ENCODE measurements around the gene SLC12A7. TPM values are rescaled to one million over a fixed set of nuclear protein-coding genes. Genes with fewer than 3 reads are reported as not detected.

Gene SLC12A7
- total RNA-seq, 1 donor, result 3.4 TPM

DNA sequence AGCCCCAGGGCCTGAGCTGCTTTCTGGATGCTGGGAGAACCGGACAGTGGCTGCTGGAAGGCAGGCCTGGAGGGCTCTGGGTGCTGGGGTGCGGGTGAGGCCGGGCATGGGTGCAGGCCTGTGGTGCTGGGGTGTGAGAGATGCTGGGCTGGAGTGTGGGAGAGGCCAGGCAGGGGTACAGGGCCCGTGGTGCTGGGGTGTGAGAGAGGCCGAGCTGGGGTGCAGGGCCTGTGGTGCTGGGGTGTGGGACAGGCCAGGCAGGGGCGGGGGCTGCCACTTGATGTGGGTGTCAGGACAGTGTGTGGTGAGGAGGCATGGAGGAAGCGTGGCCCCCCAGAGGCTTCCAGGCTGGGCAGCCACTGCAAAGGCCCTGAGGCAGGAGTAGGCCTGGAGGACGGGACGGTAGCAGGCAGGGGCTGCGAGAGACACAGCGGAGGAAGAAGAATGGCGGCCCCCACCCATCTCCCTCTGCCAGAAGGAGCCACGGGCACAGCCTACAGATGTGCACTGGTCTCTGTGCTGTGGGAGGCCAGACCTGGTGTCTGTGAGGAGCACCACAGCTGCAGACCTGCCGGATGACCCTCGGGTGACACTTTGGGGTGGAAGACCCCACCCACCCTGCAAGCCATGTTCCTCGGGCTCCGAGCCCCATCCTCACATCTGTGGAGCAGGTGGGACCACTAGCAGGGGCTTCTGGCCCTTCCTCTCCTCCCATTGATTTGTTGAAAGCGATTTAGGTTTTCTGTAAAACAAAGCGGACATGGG, 94.0 kb downstream of the SLC12A7 start:
- TF ChIP-seq, protein P1, sequence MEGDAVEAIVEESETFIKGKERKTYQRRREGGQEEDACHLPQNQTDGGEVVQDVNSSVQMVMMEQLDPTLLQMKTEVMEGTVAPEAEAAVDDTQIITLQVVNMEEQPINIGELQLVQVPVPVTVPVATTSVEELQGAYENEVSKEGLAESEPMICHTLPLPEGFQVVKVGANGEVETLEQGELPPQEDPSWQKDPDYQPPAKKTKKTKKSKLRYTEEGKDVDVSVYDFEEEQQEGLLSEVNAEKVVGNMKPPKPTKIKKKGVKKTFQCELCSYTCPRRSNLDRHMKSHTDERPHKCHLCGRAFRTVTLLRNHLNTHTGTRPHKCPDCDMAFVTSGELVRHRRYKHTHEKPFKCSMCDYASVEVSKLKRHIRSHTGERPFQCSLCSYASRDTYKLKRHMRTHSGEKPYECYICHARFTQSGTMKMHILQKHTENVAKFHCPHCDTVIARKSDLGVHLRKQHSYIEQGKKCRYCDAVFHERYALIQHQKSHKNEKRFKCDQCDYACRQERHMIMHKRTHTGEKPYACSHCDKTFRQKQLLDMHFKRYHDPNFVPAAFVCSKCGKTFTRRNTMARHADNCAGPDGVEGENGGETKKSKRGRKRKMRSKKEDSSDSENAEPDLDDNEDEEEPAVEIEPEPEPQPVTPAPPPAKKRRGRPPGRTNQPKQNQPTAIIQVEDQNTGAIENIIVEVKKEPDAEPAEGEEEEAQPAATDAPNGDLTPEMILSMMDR (IDR thresholded peaks at IDR 0.05; ENCODE audit: insufficient read depth, low read length), result no peak
- DNase-seq (ENCODE audit: low read depth), result no peak
- H3K4me3 ChIP-seq (ENCODE audit: low read depth, low read length), result no peak overlapping the region

DNA sequence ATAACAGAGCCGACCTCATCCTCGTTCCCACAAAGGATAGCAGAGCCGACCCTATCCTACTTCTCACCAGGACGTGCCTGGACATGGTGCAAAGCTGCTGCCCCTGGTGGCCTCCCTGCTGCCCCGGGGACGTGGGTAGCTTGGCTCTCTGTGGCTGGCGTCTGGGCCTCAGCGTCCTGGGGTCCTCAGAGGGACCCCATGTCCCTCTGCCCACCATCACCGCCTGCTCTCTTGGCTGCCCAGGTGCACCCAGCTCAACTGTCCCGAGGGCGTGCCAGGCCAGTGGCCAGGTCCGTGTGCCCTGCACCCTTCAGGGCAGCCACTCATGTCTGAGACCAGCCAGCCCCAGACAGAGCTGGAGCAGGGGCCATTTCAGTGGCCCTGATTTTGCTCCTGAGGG, 94.8 kb downstream of the SLC12A7 start:
- DNase-seq (ENCODE audit: low read depth), result no peak
- H3K4me3 ChIP-seq (ENCODE audit: low read depth, low read length), result no peak overlapping the region
- TF ChIP-seq, protein P1 (IDR thresholded peaks at IDR 0.05; ENCODE audit: insufficient read depth, low read length), result no peak

DNA sequence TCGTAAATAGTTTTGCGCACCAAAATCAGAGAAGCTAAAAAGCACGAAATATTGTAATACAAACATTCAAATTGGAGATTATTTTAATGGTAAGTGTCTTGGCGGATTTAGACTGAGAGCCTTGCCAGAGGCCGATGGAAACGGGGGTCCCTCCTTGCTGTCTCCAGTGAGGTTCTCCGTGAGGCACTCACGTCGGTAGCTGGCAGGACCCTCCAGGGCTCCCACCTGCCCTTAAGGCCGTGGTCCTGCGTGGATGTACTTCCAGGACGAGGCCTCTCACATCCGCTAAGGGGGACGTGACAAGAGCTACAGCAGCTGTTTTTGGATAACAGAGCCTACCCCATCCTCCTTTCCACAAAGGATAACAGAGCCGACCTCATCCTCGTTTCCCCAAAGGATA, 95.4 kb downstream of the SLC12A7 start:
- TF ChIP-seq, protein P1 (IDR thresholded peaks at IDR 0.05; ENCODE audit: insufficient read depth, low read length), result no peak
- DNase-seq (ENCODE audit: low read depth), result no peak
- H3K4me3 ChIP-seq (ENCODE audit: low read depth, low read length), result no peak overlapping the region

DNA sequence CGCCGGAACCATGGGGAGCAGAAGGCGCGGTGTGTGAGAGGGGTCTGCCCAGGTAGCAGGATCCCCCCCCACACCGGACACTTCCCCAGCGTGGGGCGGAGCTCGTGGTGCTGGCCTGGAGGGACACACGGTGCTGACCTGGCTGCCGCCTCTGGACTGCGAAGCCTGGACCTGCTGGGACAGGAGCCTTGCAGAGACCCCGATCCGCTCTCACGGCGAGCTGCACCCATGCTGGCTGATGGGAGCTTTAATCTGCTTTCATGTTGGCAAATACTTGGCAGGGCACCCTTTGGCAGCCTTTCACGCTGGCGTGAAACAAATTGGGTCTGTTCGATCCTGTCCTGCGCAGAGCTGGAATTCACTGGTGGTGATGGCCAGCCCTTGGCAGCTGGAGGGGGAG, 95.8 kb downstream of the SLC12A7 start:
- TF ChIP-seq, protein P1 (IDR thresholded peaks at IDR 0.05; ENCODE audit: insufficient read depth, low read length), result no peak
- H3K4me3 ChIP-seq (ENCODE audit: low read depth, low read length), result no peak overlapping the region
- DNase-seq (ENCODE audit: low read depth), result no peak

DNA sequence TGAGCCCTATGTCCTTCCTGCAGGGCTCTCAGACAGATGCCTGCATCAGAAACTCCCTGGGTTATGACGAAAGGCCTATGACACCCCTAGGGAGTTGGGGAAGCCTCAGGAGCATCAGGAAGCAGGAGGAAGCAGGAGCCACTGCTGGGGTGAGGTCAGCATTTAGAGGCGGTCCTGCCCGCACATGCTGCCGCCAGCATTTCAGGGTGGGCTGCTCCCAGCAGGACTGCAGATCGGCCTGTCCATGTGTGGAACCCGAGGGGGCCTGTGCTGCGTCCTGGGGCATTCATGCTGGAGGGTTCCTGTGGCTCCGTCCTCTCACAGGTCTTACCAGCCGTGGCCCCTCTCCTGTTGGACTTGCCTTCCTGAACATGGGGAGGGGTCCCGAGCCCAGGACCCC, 96.4 kb downstream of the SLC12A7 start:
- no peak for DNase-seq (ENCODE audit: low read depth)
- H3K4me3 ChIP-seq (ENCODE audit: low read depth, low read length), result no peak overlapping the region
- TF ChIP-seq, protein P1 (IDR thresholded peaks at IDR 0.05; ENCODE audit: insufficient read depth, low read length), result no peak

DNA sequence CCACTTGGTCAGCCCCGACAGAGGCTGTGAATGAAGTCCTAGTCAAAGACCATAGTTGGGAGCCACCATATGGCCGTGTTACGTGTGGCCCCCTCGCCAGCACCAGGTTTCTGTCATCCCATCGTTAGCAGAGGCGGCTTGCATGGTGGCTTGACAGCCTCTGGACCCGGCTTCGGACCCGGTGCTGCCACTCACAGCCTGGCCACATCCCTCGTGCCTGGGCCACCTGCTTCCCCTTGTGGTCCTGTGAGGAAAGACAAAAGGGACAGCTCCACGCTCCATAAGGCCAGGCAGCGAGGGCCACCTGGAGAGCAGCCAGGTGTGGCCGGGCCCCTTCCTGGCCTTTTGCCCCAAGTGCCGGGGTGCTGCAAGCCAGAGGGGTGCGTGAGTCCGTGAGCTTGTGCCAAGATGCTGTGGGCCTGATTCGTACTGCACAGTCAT, 97.1 kb downstream of the SLC12A7 start:
- DNase-seq (ENCODE audit: low read depth), result no peak
- no peak overlapping the region for H3K4me3 ChIP-seq (ENCODE audit: low read depth, low read length)
- TF ChIP-seq, protein P1 (IDR thresholded peaks at IDR 0.05; ENCODE audit: insufficient read depth, low read length), result no peak

DNA sequence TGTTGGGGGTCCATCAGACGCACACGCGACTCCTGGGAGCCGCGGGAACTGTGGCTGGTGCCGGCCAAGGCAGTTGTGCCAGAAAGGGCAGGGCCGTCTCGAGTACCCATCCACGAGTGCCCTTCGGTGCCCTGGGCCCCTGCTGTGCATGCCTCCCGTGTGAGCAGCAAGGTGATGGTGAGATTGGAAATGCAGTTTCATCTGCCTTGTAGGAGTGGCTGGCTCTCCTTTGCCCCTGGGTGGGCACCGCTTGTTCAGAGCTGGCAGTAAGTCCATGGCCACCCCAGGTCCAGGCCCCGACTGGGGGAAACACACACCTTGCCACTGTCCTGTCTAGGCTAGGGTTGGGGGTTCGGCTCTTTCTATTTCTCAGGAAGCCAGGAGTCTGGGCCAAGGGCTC, 97.5 kb downstream of the SLC12A7 start:
- TF ChIP-seq, protein P1 (IDR thresholded peaks at IDR 0.05; ENCODE audit: insufficient read depth, low read length), result no peak
- no peak for DNase-seq (ENCODE audit: low read depth)
- no peak overlapping the region for H3K4me3 ChIP-seq (ENCODE audit: low read depth, low read length)

Measured in fibroblast of the aortic adventitia (primary cell).